Measurements from ENCODE around the gene DNAAF1. TPM values are rescaled to one million over a fixed set of nuclear protein-coding genes. Genes with fewer than 3 reads are reported as not detected.

DNAAF1 gene
- polyA plus RNA-seq, 1 donor (not counting 4 experiments of a cell fraction or from before 2014, with no cell fraction given): 0.01 TPM

DNA sequence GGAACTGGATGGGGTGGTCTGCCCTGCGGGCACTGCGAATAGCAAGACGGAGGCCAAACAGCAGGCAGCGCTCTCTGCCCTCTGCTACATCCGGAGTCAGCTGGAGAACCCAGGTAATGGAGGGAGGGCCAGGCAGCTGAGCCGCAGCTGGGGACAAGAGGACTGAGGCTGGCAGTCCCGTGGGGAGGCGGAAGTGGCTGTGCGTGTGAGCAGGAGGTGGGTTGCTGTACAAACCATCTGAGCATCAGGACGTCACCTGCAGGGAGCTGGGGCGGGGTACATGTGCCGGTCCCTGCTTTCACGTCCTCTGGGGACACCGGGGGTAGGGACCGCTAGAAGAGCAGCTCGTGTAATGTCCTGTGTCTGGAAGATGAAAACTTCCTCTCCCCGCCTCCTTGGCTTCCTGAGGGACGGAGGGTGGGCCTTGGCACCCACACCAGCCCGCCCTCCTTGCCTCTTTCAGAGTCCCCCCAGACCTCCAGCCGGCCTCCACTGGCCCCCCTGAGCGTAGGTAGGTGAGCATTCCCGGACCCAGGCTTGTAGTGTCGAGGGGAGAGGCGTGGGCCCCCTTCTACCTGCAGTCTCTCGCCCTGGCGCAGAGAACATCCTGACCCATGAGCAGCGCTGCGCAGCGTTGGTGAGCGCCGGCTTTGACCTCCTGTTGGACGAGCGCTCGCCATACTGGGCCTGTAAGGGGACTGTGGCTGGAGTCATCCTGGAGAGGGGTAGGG lies 49.5 kb downstream of the DNAAF1 start:
- Histone ChIP-seq H3K4me1 (ENCODE audit: control insufficient read depth, extremely low read depth, insufficient read depth, low read length) (peaks cover 30% of the 10 kb centered on the region), H3K27ac (ENCODE audit: control insufficient read depth, insufficient read depth, low read length) (no peak overlapping the region), H3K36me3 (ENCODE audit: control insufficient read depth in 2 of 2, extremely low read depth in 1 of 2, insufficient read depth in 2 of 2, low read length in 2 of 2) (no peaks in the 10 kb centered on the region), H4K20me1 (ENCODE audit: control insufficient read depth, extremely low read depth, insufficient read depth, low read length) (no peaks in the 10 kb centered on the region), H3K9ac (ENCODE audit: control insufficient read depth, extremely low read depth, insufficient read depth, low read length) (no peak overlapping the region), H3K79me2 (ENCODE audit: control insufficient read depth, insufficient read depth, low read length) (no peaks in the 10 kb centered on the region), H3K4me2 (ENCODE audit: control insufficient read depth, extremely low read depth, insufficient read depth, low read depth, low read length) (no peak overlapping the region), H3K27me3 (ENCODE audit: control insufficient read depth, extremely low read depth, insufficient read depth, low read length) (no peaks in the 10 kb centered on the region), H3K9me1 (ENCODE audit: control insufficient read depth, extremely low read depth, insufficient read depth, low read length) (no peaks in the 10 kb centered on the region), H3K9me3 (ENCODE audit: control insufficient read depth, low read depth, low read length) (no peaks in the 10 kb centered on the region), H3K4me3 (ENCODE audit: control insufficient read depth in 2 of 3, extremely low read depth in 1 of 3, insufficient read depth in 2 of 3, low read depth in 1 of 3, low read length in 3 of 3) (no peak overlapping the region), H2AFZ (ENCODE audit: control insufficient read depth, low read length) (no peak overlapping the region)
- TF ChIP-seq, protein P1, sequence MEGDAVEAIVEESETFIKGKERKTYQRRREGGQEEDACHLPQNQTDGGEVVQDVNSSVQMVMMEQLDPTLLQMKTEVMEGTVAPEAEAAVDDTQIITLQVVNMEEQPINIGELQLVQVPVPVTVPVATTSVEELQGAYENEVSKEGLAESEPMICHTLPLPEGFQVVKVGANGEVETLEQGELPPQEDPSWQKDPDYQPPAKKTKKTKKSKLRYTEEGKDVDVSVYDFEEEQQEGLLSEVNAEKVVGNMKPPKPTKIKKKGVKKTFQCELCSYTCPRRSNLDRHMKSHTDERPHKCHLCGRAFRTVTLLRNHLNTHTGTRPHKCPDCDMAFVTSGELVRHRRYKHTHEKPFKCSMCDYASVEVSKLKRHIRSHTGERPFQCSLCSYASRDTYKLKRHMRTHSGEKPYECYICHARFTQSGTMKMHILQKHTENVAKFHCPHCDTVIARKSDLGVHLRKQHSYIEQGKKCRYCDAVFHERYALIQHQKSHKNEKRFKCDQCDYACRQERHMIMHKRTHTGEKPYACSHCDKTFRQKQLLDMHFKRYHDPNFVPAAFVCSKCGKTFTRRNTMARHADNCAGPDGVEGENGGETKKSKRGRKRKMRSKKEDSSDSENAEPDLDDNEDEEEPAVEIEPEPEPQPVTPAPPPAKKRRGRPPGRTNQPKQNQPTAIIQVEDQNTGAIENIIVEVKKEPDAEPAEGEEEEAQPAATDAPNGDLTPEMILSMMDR (optimal IDR thresholded peaks at IDR 0.05 in 1 of 3, IDR thresholded peaks at IDR 0.05 in 1 of 3, conservative IDR thresholded peaks at IDR 0.05 in 1 of 3; ENCODE audit: extremely low read depth in 1 of 3, insufficient read depth in 2 of 3, low read length in 3 of 3): no peak
- TF ChIP-seq EZH2 (IDR thresholded peaks at IDR 0.05; ENCODE audit: low read length): no peak
- DNase-seq (ENCODE audit: low read depth, low spot score): no peak
- no peak for FAIRE-seq
- dilution Hi-C loops (cut with MboI; ENCODE audit: extremely low pct_ligation_motif_present, low sequenced_read_pairs): no loop called here

GRCh38 chr16:84195201-84196093 lies 50.3 kb downstream of the DNAAF1 start:
- dilution Hi-C loops (cut with MboI; ENCODE audit: extremely low pct_ligation_motif_present, low sequenced_read_pairs): no loop called here
- Histone ChIP-seq H3K79me2 (ENCODE audit: control insufficient read depth, insufficient read depth, low read length) (no peaks in the 10 kb centered on the region), H3K4me2 (ENCODE audit: control insufficient read depth, extremely low read depth, insufficient read depth, low read depth, low read length) (peak overlapping the region; percentile 93), H3K27me3 (ENCODE audit: control insufficient read depth, extremely low read depth, insufficient read depth, low read length) (no peaks in the 10 kb centered on the region), H2AFZ (ENCODE audit: control insufficient read depth, low read length) (peak overlapping the region; percentile 6), H3K36me3 (ENCODE audit: control insufficient read depth in 2 of 2, extremely low read depth in 1 of 2, insufficient read depth in 2 of 2, low read length in 2 of 2) (no peaks in the 10 kb centered on the region), H3K27ac (ENCODE audit: control insufficient read depth, insufficient read depth, low read length) (no peak overlapping the region), H3K9ac (ENCODE audit: control insufficient read depth, extremely low read depth, insufficient read depth, low read length) (no peak overlapping the region), H3K9me3 (ENCODE audit: control insufficient read depth, low read depth, low read length) (no peaks in the 10 kb centered on the region), H3K4me3 (ENCODE audit: control insufficient read depth in 2 of 3, extremely low read depth in 1 of 3, insufficient read depth in 2 of 3, low read depth in 1 of 3, low read length in 3 of 3) (no peak overlapping the region), H3K4me1 (ENCODE audit: control insufficient read depth, extremely low read depth, insufficient read depth, low read length) (peaks cover 34% of the 10 kb centered on the region), H3K9me1 (ENCODE audit: control insufficient read depth, extremely low read depth, insufficient read depth, low read length) (no peaks in the 10 kb centered on the region), H4K20me1 (ENCODE audit: control insufficient read depth, extremely low read depth, insufficient read depth, low read length) (no peaks in the 10 kb centered on the region)
- FAIRE-seq (no peak), DNase-seq (ENCODE audit: low read depth, low spot score) (no peak)
- TF ChIP-seq, protein P1 (optimal IDR thresholded peaks at IDR 0.05 in 1 of 3, IDR thresholded peaks at IDR 0.05 in 1 of 3, conservative IDR thresholded peaks at IDR 0.05 in 1 of 3; ENCODE audit: extremely low read depth in 1 of 3, insufficient read depth in 2 of 3, low read length in 3 of 3): no peak
- TF ChIP-seq EZH2 (IDR thresholded peaks at IDR 0.05; ENCODE audit: low read length): no peak

Measured in keratinocyte (primary cell).